PFSK-1 (cell line): ENCODE data around the gene HELQ.

Experiments
- FOXP2 ChIP-seq: optimal IDR thresholded peaks from 2 replicates; pipeline ENCODE3; 2011; ENCODE audit warnings: borderline replicate concordance, control low read depth, inconsistent platforms; ENCODE audit not compliant: insufficient read depth; ENCODE audit errors: extremely low read length, extremely low read depth
- POLR2AphosphoS5 ChIP-seq: IDR thresholded peaks from 2 replicates; pipeline ENCODE4 v1.6.1; 2012; ENCODE audit warnings: low read depth, mild to moderate bottlenecking, control low read depth, low read length, moderate library complexity
- REST ChIP-seq, 2 experiments: IDR thresholded peaks; 2 replicates each; pipeline versions ENCODE4 v1.6.1 to v1.8.0; 2011 to 2012; ENCODE audit warnings: low read depth in 2 of 2, low read length in 2 of 2, control low read depth in 1 of 2, inconsistent platforms in 1 of 2, mild to moderate bottlenecking in 1 of 2, moderate library complexity in 1 of 2; ENCODE audit not compliant: insufficient read depth in 1 of 2
- SIN3A ChIP-seq: IDR thresholded peaks from 2 replicates; pipeline ENCODE4 v1.6.1; 2012; ENCODE audit warnings: mild to moderate bottlenecking, low read length, moderate library complexity, borderline replicate concordance; ENCODE audit not compliant: insufficient read depth
- TAF1 ChIP-seq: IDR thresholded peaks from 2 replicates; pipeline ENCODE4 v1.6.1; 2012; ENCODE audit warnings: low read length, control low read depth, borderline replicate concordance; ENCODE audit not compliant: insufficient read depth

Gene HELQ

GRCh38 chr4:83440148-83440814 lies 15.3 kb downstream of the HELQ start:
- TF ChIP-seq TAF1 (no peak), SIN3A (no peak), POLR2AphosphoS5 (no peak), REST (IDR thresholded peaks at IDR 0.05; ENCODE audit: insufficient read depth in 1 of 2, low read depth in 2 of 2, low read length in 2 of 2) (no peak), FOXP2 (no peak)

- TF ChIP-seq FOXP2 = no peak
- TF ChIP-seq TAF1 = no peak
- TF ChIP-seq SIN3A = no peak
- no peak for TF ChIP-seq REST (IDR thresholded peaks at IDR 0.05; ENCODE audit: insufficient read depth in 1 of 2, low read depth in 2 of 2, low read length in 2 of 2)
- no peak for TF ChIP-seq POLR2AphosphoS5
These were observed 16.9 kb downstream of the HELQ start for GRCh38 chr4:83438719-83439118.

- TF ChIP-seq POLR2AphosphoS5 = no peak
- no peak for TF ChIP-seq TAF1
- TF ChIP-seq SIN3A = no peak
These were observed 18.9 kb downstream of the HELQ start for GRCh38 chr4:83436680-83437079.

- TF ChIP-seq FOXP2 = no peak
- no peak for TF ChIP-seq TAF1
- no peak for TF ChIP-seq SIN3A
- TF ChIP-seq REST (IDR thresholded peaks at IDR 0.05; ENCODE audit: insufficient read depth in 1 of 2, low read depth in 2 of 2, low read length in 2 of 2) = no peak
- TF ChIP-seq POLR2AphosphoS5 = no peak
These were observed 24.4 kb downstream of the HELQ start for GRCh38 chr4:83431200-83431599.

GRCh38 chr4:83418211-83418610 lies 37.4 kb downstream of the HELQ start:
- TF ChIP-seq FOXP2 = no peak
- TF ChIP-seq SIN3A = no peak
- no peak for TF ChIP-seq POLR2AphosphoS5
- TF ChIP-seq TAF1 = no peak
- no peak for TF ChIP-seq REST (IDR thresholded peaks at IDR 0.05; ENCODE audit: insufficient read depth in 1 of 2, low read depth in 2 of 2, low read length in 2 of 2)
